H9 (cell line): ENCODE data around the gene C3orf20. TPM values are rescaled to one million over a fixed set of nuclear protein-coding genes. Genes with fewer than 3 reads are reported as not detected.

Experiments
- DNase-seq: peaks from one replicate; pipeline ENCODE4 v3.0.0-alpha.2; 2017
- H2AFZ ChIP-seq: one replicate; pipeline ENCODE4 v1.6.1; 2013; ENCODE audit warnings: mild to moderate bottlenecking, low read length, control low read depth, moderate library complexity
- H2AK5ac ChIP-seq: 2 replicates; pipeline ENCODE4 v1.6.1; 2013; ENCODE audit warnings: low read length, control low read depth, mixed read lengths; ENCODE audit not compliant: insufficient read length
- H2BK120ac ChIP-seq: one replicate; pipeline ENCODE4 v1.6.1; 2013; ENCODE audit warnings: low read depth, mild to moderate bottlenecking, low read length, control low read depth, inconsistent platforms; ENCODE audit not compliant: poor library complexity, severe bottlenecking
- H2BK12ac ChIP-seq: 2 replicates; pipeline ENCODE4 v1.6.1; 2013; ENCODE audit warnings: low read length, control low read depth, mixed read lengths, low read depth; ENCODE audit not compliant: insufficient read length
- H2BK15ac ChIP-seq: 2 replicates; pipeline ENCODE4 v1.6.1; 2013; ENCODE audit warnings: low read depth, low read length, control low read depth
- H2BK20ac ChIP-seq: one replicate; pipeline ENCODE4 v1.6.1; 2013; ENCODE audit warnings: low read depth, mild to moderate bottlenecking, low read length, control low read depth, inconsistent platforms; ENCODE audit not compliant: poor library complexity, severe bottlenecking
- H2BK5ac ChIP-seq: 2 replicates; pipeline ENCODE4 v1.6.1; 2013; ENCODE audit warnings: low read length, control low read depth, mixed read lengths; ENCODE audit not compliant: insufficient read length
- H3K14ac ChIP-seq: 2 replicates; pipeline ENCODE4 v1.6.1; 2013; ENCODE audit warnings: low read length, control low read depth; ENCODE audit not compliant: insufficient read depth
- H3K18ac ChIP-seq: 2 replicates; pipeline ENCODE4 v1.6.1; 2013; ENCODE audit warnings: low read depth, mild to moderate bottlenecking, mixed read lengths, low read length, control low read depth; ENCODE audit not compliant: insufficient read length
- H3K23ac ChIP-seq: 2 replicates; pipeline ENCODE4 v1.6.1; 2013; ENCODE audit warnings: low read length, control low read depth, mixed read lengths, low read depth; ENCODE audit not compliant: insufficient read length
- H3K23me2 ChIP-seq: 2 replicates; pipeline ENCODE4 v1.6.1; 2013; ENCODE audit warnings: low read depth, mild to moderate bottlenecking, mixed read lengths, low read length, control low read depth; ENCODE audit not compliant: insufficient read length, poor library complexity, severe bottlenecking
- H3K27ac ChIP-seq: 2 replicates; pipeline ENCODE4 v1.5.1; 2013; ENCODE audit warnings: low read length, control low read depth, mixed read lengths, low read depth; ENCODE audit not compliant: insufficient read length
- H3K27me3 ChIP-seq: 2 replicates; pipeline ENCODE4 v1.6.1; 2013; ENCODE audit warnings: low read length, control low read depth, inconsistent platforms; ENCODE audit not compliant: insufficient read depth
- H3K4ac ChIP-seq: 2 replicates; pipeline ENCODE4 v1.6.1; 2013; ENCODE audit warnings: low read depth, mild to moderate bottlenecking, control low read depth, inconsistent platforms, low read length, moderate library complexity
- H3K4me1 ChIP-seq: 2 replicates; pipeline ENCODE4 v1.6.1; 2013; ENCODE audit warnings: low read length, control low read depth, inconsistent platforms; ENCODE audit not compliant: insufficient read depth
- H3K4me2 ChIP-seq: 2 replicates; pipeline ENCODE4 v1.6.1; 2013; ENCODE audit warnings: low read length, control low read depth, mixed read lengths; ENCODE audit not compliant: insufficient read length, insufficient read depth
- H3K56ac ChIP-seq: 2 replicates; pipeline ENCODE4 v1.6.1; 2013; ENCODE audit warnings: low read depth, mild to moderate bottlenecking, mixed read lengths, low read length, control low read depth; ENCODE audit not compliant: insufficient read length
- H3K79me1 ChIP-seq: 2 replicates; pipeline ENCODE4 v1.6.1; 2013; ENCODE audit warnings: low read depth, mild to moderate bottlenecking, moderate library complexity, low read length, control low read depth, inconsistent platforms; ENCODE audit not compliant: insufficient read depth, poor library complexity, severe bottlenecking
- H3K79me2 ChIP-seq: 2 replicates; pipeline ENCODE4 v1.6.1; 2013; ENCODE audit warnings: low read length, control low read depth, inconsistent platforms; ENCODE audit not compliant: insufficient read depth
- H3K9ac ChIP-seq: 2 replicates; pipeline ENCODE4 v1.6.1; 2013; ENCODE audit warnings: low read length, control low read depth, mixed read lengths; ENCODE audit not compliant: insufficient read length; ENCODE audit errors: extremely low read depth
- H3K9me3 ChIP-seq: one replicate; pipeline ENCODE4 v1.6.1; 2013; ENCODE audit warnings: low read depth, low read length, inconsistent platforms; ENCODE audit not compliant: control insufficient read depth
- H3T11ph ChIP-seq: one replicate; pipeline ENCODE4 v1.6.1; 2013; ENCODE audit warnings: mild to moderate bottlenecking, low read length, control low read depth, inconsistent platforms
- H4K20me1 ChIP-seq: one replicate; pipeline ENCODE4 v1.6.1; 2013; ENCODE audit not compliant: control insufficient read depth, insufficient read length, insufficient read depth
- H4K5ac ChIP-seq: 2 replicates; pipeline ENCODE4 v1.6.1; 2013; ENCODE audit warnings: low read depth, mild to moderate bottlenecking, mixed read lengths, low read length, control low read depth; ENCODE audit not compliant: insufficient read length
- H4K8ac ChIP-seq: replicated peaks from 2 replicates; pipeline ENCODE4 v1.6.1; 2013; ENCODE audit warnings: low read length, control low read depth, mixed read lengths, low read depth; ENCODE audit not compliant: insufficient read length
- H4K91ac ChIP-seq: 2 replicates; pipeline ENCODE4 v1.6.1; 2013; ENCODE audit warnings: low read depth, mild to moderate bottlenecking, moderate library complexity, mixed read lengths, low read length, control low read depth; ENCODE audit not compliant: insufficient read length
- H3K27ac Mint-ChIP-seq, 3 experiments: 2 replicates in 2 of 3; 3 replicates in 1 of 3; pipeline ENCODE4 v1.8.0; 2020 to 2021; ENCODE audit warnings: mixed read lengths in 3 of 3, mild to moderate bottlenecking in 1 of 3, moderate library complexity in 1 of 3
- H3K27me3 Mint-ChIP-seq: 2 replicates; pipeline ENCODE4 v1.8.0; 2021; ENCODE audit warnings: low read depth, mild to moderate bottlenecking, moderate library complexity, mixed read lengths
- H3K36me3 Mint-ChIP-seq, 3 experiments: 2 replicates in 2 of 3; 3 replicates in 1 of 3; pipeline ENCODE4 v1.8.0; 2020 to 2021; ENCODE audit warnings: low read depth in 3 of 3, mixed read lengths in 3 of 3; ENCODE audit not compliant: insufficient read depth in 1 of 3
- H3K4me1 Mint-ChIP-seq, 2 experiments: 2 replicates each; pipeline ENCODE4 v1.8.0; 2020; ENCODE audit warnings: mixed read lengths in 2 of 2
- H3K4me3 Mint-ChIP-seq, 2 experiments: 2 replicates in 1 of 2; 3 replicates in 1 of 2; pipeline ENCODE4 v1.8.0; 2020 to 2021; ENCODE audit warnings: mild to moderate bottlenecking in 2 of 2, mixed read lengths in 2 of 2, moderate library complexity in 1 of 2
- H3K9me3 Mint-ChIP-seq, 2 experiments: 2 replicates in 1 of 2; 3 replicates in 1 of 2; pipeline ENCODE4 v1.8.0; 2020; ENCODE audit warnings: mild to moderate bottlenecking in 2 of 2, mixed read lengths in 2 of 2, moderate library complexity in 1 of 2
- WGBS: extraction: QIAGEN DNeasy Blood & Tissue Kit; methylation state at CpG from one replicate; pipeline ENCODE4 v1.1.7; 2013; ENCODE audit warnings: missing lambda C conversion rate, low lambda C conversion rate, mixed read lengths; ENCODE audit not compliant: insufficient read length; ENCODE audit errors: extremely low coverage; 5-methylcytosine and 5-hydroxymethylcytosine counted together
- total RNA-seq: library from RNA; stranded (reverse); gene quantifications from 2 replicates; pipeline ENCODE4 v1.2.1, GENCODE V29; 2021
- TF ChIP-seq, protein P1 (sequence below): fragments of 200-600 bp; sonication (generic); conservative IDR thresholded peaks from 3 replicates; pipeline ENCODE4 v1.8.0; 2021; ENCODE audit warnings: antibody characterized with exemption, mild to moderate bottlenecking

The C3orf20 gene
- total RNA-seq, 1 experiment from 2014 or later: not detected

DNA sequence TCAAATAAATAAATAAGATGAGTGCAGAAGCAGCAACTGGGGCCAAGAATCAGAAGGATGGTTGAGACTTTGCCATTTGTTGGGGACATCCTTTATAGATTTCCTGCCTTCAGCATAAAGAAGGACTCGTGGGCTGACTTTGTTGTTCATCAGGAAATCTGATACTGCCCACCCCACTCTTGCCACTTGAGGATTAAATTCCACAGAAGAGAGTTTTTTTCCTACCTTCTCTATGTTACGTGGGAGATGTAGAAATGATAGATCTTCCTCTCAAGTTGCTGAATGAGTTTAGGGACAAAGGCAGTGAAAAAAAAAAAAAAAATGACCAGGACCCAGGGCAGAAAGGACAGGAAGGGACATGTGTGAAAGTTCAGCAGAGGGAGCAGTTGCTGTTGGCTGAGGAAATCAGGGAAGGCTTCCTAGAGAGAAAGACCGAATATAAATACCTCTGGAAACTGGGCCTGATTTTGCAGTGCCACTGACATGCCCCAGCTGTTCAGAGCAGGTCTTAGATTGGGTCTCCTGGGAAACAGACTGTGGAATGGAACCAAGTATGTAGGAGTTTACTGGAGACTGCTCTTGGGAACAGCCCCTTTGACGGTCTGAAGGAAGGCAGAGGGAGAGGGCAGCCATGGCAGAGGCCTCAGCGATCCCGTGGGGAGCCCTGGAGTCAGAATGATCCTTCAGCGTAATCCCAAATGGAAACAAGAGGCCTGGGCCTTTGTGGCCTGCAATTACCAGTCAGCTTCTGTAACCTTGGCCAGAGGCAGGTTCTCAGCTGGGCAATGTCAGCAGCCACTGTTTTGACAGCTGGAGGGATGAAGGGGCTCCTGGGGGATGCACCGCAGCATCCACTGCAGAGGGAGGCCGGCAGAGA is 50.9 kb downstream of the C3orf20 start:
- no peaks in the 10 kb centered on the region for H3K9me3 Mint-ChIP-seq
- Histone ChIP-seq H2BK15ac (no peak overlapping the region), H3K9ac (no peak overlapping the region), H3K27me3 (no peaks in the 10 kb centered on the region), H3K4me1 (no peaks in the 10 kb centered on the region), H4K20me1 (no peaks in the 10 kb centered on the region), H3K79me1 (no peaks in the 10 kb centered on the region), H2BK12ac (no peak overlapping the region), H3K14ac (no peak overlapping the region), H3K4me2 (no peak overlapping the region), H3K23ac (no peak overlapping the region), H3T11ph (no peak overlapping the region), H3K18ac (no peak overlapping the region), H4K91ac (no peak overlapping the region), H2AFZ (no peak overlapping the region), H3K27ac (no peak overlapping the region), H2BK20ac (no peak overlapping the region), H2AK5ac (no peak overlapping the region), H3K79me2 (no peaks in the 10 kb centered on the region), H4K8ac (no peak overlapping the region), H2BK5ac (no peak overlapping the region), H3K4ac (no peak overlapping the region), H3K23me2 (no peaks in the 10 kb centered on the region), H3K9me3 (no peaks in the 10 kb centered on the region), H4K5ac (no peak overlapping the region), H2BK120ac (no peak overlapping the region), H3K56ac (no peak overlapping the region)
- peaks cover 0 to 4% of the 10 kb centered on the region in 2 experiments; a peak in 2 of 4 replicates for H3K4me1 Mint-ChIP-seq
- WGBS: no CpG with 5 or more reads among the region's 9 CpGs
- H3K36me3 Mint-ChIP-seq: no peaks in the 10 kb centered on the region
- DNase-seq: no peak
- no peak overlapping the region for H3K27ac Mint-ChIP-seq
- no peak overlapping the region for H3K4me3 Mint-ChIP-seq
- TF ChIP-seq, protein P1, sequence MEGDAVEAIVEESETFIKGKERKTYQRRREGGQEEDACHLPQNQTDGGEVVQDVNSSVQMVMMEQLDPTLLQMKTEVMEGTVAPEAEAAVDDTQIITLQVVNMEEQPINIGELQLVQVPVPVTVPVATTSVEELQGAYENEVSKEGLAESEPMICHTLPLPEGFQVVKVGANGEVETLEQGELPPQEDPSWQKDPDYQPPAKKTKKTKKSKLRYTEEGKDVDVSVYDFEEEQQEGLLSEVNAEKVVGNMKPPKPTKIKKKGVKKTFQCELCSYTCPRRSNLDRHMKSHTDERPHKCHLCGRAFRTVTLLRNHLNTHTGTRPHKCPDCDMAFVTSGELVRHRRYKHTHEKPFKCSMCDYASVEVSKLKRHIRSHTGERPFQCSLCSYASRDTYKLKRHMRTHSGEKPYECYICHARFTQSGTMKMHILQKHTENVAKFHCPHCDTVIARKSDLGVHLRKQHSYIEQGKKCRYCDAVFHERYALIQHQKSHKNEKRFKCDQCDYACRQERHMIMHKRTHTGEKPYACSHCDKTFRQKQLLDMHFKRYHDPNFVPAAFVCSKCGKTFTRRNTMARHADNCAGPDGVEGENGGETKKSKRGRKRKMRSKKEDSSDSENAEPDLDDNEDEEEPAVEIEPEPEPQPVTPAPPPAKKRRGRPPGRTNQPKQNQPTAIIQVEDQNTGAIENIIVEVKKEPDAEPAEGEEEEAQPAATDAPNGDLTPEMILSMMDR: no peak
- H3K27me3 Mint-ChIP-seq: peaks cover 10% of the 10 kb centered on the region
